Activated naive CD4-positive, alpha-beta T cell treated with anti-CD3 and anti-CD28 coated beads, Interleukin-2, amount 10 ng/mL, durations not matched to agents 7 days and 5 days (primary cell): Measurements from ENCODE around the gene LRRC14B.
A peak's percentile ranks its signal among the peaks of the same experiment; 100 is the strongest.
"Not testable (repeated sequence)": the region's sequence is repeated elsewhere in the genome, so short reads cannot be mapped to it uniquely, and the experiment has no call there.

Experiments used
- CTCF ChIA-PET: fragments of 350-600 bp; sonication (Branson Sonifier 250); formaldehyde crosslinking; loops from one replicate; lab custom pipeline; 2021; ENCODE audit warnings: antibody characterized with exemption; lab: Charles Lee
- DNase-seq: peaks from one replicate; pipeline ENCODE4 v3.0.0-alpha.2; 2020
- H3K27ac Mint-ChIP-seq: one replicate; pipeline ENCODE4 v1.8.0; 2021; ENCODE audit warnings: mild to moderate bottlenecking, moderate library complexity, mixed read lengths
- H3K27me3 Mint-ChIP-seq: one replicate; pipeline ENCODE4 v1.8.0; 2021; ENCODE audit warnings: mild to moderate bottlenecking, mixed read lengths
- H3K36me3 Mint-ChIP-seq: one replicate; pipeline ENCODE4 v1.8.0; 2021; ENCODE audit warnings: mixed read lengths
- H3K4me1 Mint-ChIP-seq: one replicate; pipeline ENCODE4 v1.8.0; 2021; ENCODE audit warnings: mixed read lengths
- H3K4me3 Mint-ChIP-seq: one replicate; pipeline ENCODE4 v1.8.0; 2021; ENCODE audit warnings: mild to moderate bottlenecking, moderate library complexity, mixed read lengths
- H3K9me3 Mint-ChIP-seq: one replicate; pipeline ENCODE4 v1.8.0; 2021; ENCODE audit warnings: mixed read lengths

Gene LRRC14B

GRCh38 chr5:228886-229285 lies 37.6 kb downstream of the LRRC14B start:
- CTCF ChIA-PET, result no interaction called here
- no peak for DNase-seq
- Mint-ChIP-seq H3K27ac (no peak overlapping the region), H3K36me3 (peaks cover 62% of the 10 kb centered on the region), H3K4me1 (no peaks in the 10 kb centered on the region), H3K27me3 (no peaks in the 10 kb centered on the region), H3K4me3 (no peak overlapping the region), H3K9me3 (no peaks in the 10 kb centered on the region)

GRCh38 chr5:230711-231110 lies 39.4 kb downstream of the LRRC14B start:
- Mint-ChIP-seq H3K9me3 (no peaks in the 10 kb centered on the region), H3K4me3 (no peak overlapping the region), H3K27ac (no peak overlapping the region), H3K4me1 (no peaks in the 10 kb centered on the region), H3K36me3 (peaks cover 57% of the 10 kb centered on the region), H3K27me3 (no peaks in the 10 kb centered on the region)
- DNase-seq, result no peak
- CTCF ChIA-PET, result interaction anchor here (1.0 kb wide), 1 partner anchor 42 kb away, joined by 3 read pairs; no protein-coding TSS in a partner anchor

GRCh38 chr5:231661-232060 lies 40.4 kb downstream of the LRRC14B start:
- Mint-ChIP-seq H3K4me1 (no peaks in the 10 kb centered on the region), H3K9me3 (no peaks in the 10 kb centered on the region), H3K4me3 (no peak overlapping the region), H3K27me3 (no peaks in the 10 kb centered on the region), H3K36me3 (peaks cover 56% of the 10 kb centered on the region), H3K27ac (no peak overlapping the region)
- CTCF ChIA-PET, result no interaction called here
- no peak for DNase-seq

GRCh38 chr5:233426-233825 lies 42.1 kb downstream of the LRRC14B start:
- not testable (repeated sequence) for H3K4me3 Mint-ChIP-seq

GRCh38 chr5:234450-234849 lies 43.2 kb downstream of the LRRC14B start:
- Mint-ChIP-seq H3K27me3 (no peaks in the 10 kb centered on the region), H3K4me3 (no peak overlapping the region), H3K4me1 (no peaks in the 10 kb centered on the region), H3K9me3 (no peaks in the 10 kb centered on the region), H3K27ac (no peak overlapping the region), H3K36me3 (peaks cover 44% of the 10 kb centered on the region)
- CTCF ChIA-PET, result interaction anchor here (1.5 kb wide), 1 partner anchor 46 kb away, joined by 4 read pairs; no protein-coding TSS in a partner anchor
- no peak for DNase-seq

More at GRCh38 chr5:233426-233825, 42.1 kb downstream of the LRRC14B start:
- H3K4me1 Mint-ChIP-seq, CTCF ChIA-PET, H3K27me3 Mint-ChIP-seq, DNase-seq, H3K27ac Mint-ChIP-seq, H3K9me3 Mint-ChIP-seq: not testable (repeated sequence)
- H3K36me3 Mint-ChIP-seq, result peaks cover 52% of the 10 kb centered on the region

GRCh38 chr5:235527-235926 lies 44.2 kb downstream of the LRRC14B start:
- H3K4me3 Mint-ChIP-seq, H3K9me3 Mint-ChIP-seq, H3K4me1 Mint-ChIP-seq, H3K27ac Mint-ChIP-seq, DNase-seq, H3K27me3 Mint-ChIP-seq: not testable (repeated sequence)
- CTCF ChIA-PET, result interaction anchor here (1.1 to 1.5 kb wide), 2 partner anchors 16 to 47 kb away, joined by 3 to 4 read pairs; no protein-coding TSS in a partner anchor
- H3K36me3 Mint-ChIP-seq, result peaks cover 48% of the 10 kb centered on the region

GRCh38 chr5:237931-238330 lies 46.6 kb downstream of the LRRC14B start:
- H3K4me1 Mint-ChIP-seq, H3K27ac Mint-ChIP-seq, CTCF ChIA-PET, DNase-seq, H3K9me3 Mint-ChIP-seq, H3K4me3 Mint-ChIP-seq, H3K27me3 Mint-ChIP-seq: not testable (repeated sequence)
- H3K36me3 Mint-ChIP-seq, result peaks cover 55% of the 10 kb centered on the region

- Mint-ChIP-seq H3K36me3 (peaks cover 52% of the 10 kb centered on the region), H3K4me1 (peaks cover 18% of the 10 kb centered on the region)
- CTCF ChIA-PET, H3K27ac Mint-ChIP-seq, H3K27me3 Mint-ChIP-seq, H3K9me3 Mint-ChIP-seq, H3K4me3 Mint-ChIP-seq, DNase-seq: not testable (repeated sequence)
These were observed 49.3 kb downstream of the LRRC14B start for GRCh38 chr5:240550-240949.

GRCh38 chr5:241045-241669 lies 49.9 kb downstream of the LRRC14B start:
- CTCF ChIA-PET, H3K27me3 Mint-ChIP-seq, H3K27ac Mint-ChIP-seq, H3K4me3 Mint-ChIP-seq, H3K9me3 Mint-ChIP-seq, DNase-seq: not testable (repeated sequence)
- Mint-ChIP-seq H3K4me1 (peaks cover 18% of the 10 kb centered on the region), H3K36me3 (peaks cover 55% of the 10 kb centered on the region)

- peak overlapping the region; percentile 45 for H3K27ac Mint-ChIP-seq
These were observed 52.5 kb downstream of the LRRC14B start for GRCh38 chr5:243683-244367.

GRCh38 chr5:245717-246116 lies 54.4 kb downstream of the LRRC14B start:
- DNase-seq, H3K4me3 Mint-ChIP-seq, CTCF ChIA-PET, H3K27ac Mint-ChIP-seq, H3K27me3 Mint-ChIP-seq, H3K9me3 Mint-ChIP-seq: not testable (repeated sequence)
- Mint-ChIP-seq H3K36me3 (peaks cover 75% of the 10 kb centered on the region), H3K4me1 (peaks cover 18% of the 10 kb centered on the region)

More at GRCh38 chr5:243683-244367, 52.5 kb downstream of the LRRC14B start:
- Mint-ChIP-seq H3K4me1 (peaks cover 18% of the 10 kb centered on the region), H3K4me3 (peak overlapping the region; percentile 3), H3K36me3 (peaks cover 73% of the 10 kb centered on the region)
- H3K27me3 Mint-ChIP-seq, H3K9me3 Mint-ChIP-seq, CTCF ChIA-PET: not testable (repeated sequence)
- peak; percentile 36 for DNase-seq
